Measurements from ENCODE around the gene PEAR1. TPM values are rescaled to one million over a fixed set of nuclear protein-coding genes. Genes with fewer than 3 reads are reported as not detected.
A peak's percentile ranks its signal among the peaks of the same experiment; 100 is the strongest.

PEAR1 gene
- total RNA-seq, 1 donor from 2014 or later, result 1.8 TPM

DNA sequence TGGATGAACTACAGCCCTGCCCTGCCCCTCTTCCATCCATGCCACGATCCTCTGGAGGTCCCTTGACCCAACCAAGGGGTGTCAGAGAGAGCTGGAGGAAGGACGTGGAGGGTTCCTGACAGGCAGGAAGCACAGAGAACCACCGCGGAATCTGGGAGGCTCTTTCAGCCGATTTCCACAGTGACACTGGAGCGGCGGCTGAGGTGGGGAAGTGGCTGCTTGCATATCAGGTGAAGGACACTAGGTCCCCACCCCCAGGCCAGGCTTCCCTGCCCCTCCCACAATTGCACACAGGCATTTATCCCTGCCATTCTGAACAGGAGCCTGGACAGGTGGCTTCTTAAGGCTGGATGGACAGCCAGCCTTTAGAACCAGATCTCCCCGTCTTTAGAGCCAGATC lies 44.4 kb downstream of the PEAR1 start:
- no peak overlapping the region for H3K4me3 ChIP-seq (ENCODE audit: low read depth, low read length)
- H3K27me3 ChIP-seq (ENCODE audit: control insufficient read depth, insufficient read depth, low read length), result no peaks in the 10 kb centered on the region
- DNase-seq (ENCODE audit: low read depth), result no peak
- peaks cover 22% of the 10 kb centered on the region for H3K36me3 ChIP-seq (ENCODE audit: control insufficient read depth, insufficient read depth, low read length)
- no peak for TF ChIP-seq CTCF (IDR thresholded peaks at IDR 0.05; ENCODE audit: insufficient read depth, low read length, severe bottlenecking)
- FAIRE-seq, result no peak

DNA sequence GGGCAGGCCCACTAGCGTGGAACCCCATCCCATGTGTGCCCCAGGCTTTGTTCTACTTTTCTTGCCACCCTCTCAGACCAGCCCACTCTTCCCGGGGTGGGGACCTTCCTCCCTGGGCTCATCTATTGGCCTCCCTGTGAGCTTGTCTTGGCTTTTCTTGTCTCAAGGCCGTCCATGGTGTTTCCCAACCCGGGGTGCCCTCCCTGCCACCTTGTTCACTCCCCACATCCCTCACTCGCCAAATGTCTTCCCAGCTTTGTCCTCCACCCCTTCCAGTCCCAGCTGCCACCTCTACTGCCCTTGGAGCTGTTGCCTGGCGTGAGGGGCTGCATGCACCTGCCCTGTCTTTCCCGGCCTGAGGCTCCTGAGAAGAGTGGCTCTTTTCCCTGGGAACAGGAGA lies 45.3 kb downstream of the PEAR1 start:
- peak; percentile 55 for FAIRE-seq
- peaks cover 23% of the 10 kb centered on the region for H3K36me3 ChIP-seq (ENCODE audit: control insufficient read depth, insufficient read depth, low read length)
- no peak for DNase-seq (ENCODE audit: low read depth)
- no peaks in the 10 kb centered on the region for H3K27me3 ChIP-seq (ENCODE audit: control insufficient read depth, insufficient read depth, low read length)
- no peak for TF ChIP-seq CTCF (IDR thresholded peaks at IDR 0.05; ENCODE audit: insufficient read depth, low read length, severe bottlenecking)
- no peak overlapping the region for H3K4me3 ChIP-seq (ENCODE audit: low read depth, low read length)

DNA sequence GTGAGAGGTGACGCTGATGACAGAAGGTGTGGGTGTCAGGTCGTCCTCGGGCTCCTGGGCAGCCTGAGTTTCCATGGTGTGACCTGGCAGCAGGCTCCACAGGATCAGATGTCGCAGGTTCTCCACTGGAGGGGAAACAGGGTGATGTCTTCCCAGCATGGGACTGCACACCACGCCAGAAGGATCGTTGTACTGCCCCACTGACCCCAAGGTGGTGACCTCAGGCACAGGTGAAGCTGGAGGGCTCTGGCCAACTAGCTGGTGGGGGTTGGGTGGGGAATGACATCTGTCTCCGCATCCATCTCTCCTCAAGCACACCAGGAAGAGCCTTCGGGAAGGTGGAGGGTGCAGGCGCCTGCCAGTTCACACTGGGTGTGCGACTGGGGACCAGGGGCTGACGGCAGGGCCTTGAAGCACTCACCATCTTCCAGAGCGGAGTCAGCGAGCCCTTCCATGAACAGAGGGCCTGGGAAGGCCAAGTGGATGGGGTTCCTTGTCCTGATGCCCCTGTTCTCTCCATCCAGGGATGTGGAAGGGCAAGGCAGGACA lies 46.3 kb downstream of the PEAR1 start:
- peaks cover 29% of the 10 kb centered on the region for H3K36me3 ChIP-seq (ENCODE audit: control insufficient read depth, insufficient read depth, low read length)
- no peak for TF ChIP-seq CTCF (IDR thresholded peaks at IDR 0.05; ENCODE audit: insufficient read depth, low read length, severe bottlenecking)
- DNase-seq (ENCODE audit: low read depth), result no peak
- no peak overlapping the region for H3K4me3 ChIP-seq (ENCODE audit: low read depth, low read length)
- no peaks in the 10 kb centered on the region for H3K27me3 ChIP-seq (ENCODE audit: control insufficient read depth, insufficient read depth, low read length)
- no peak for FAIRE-seq

- Histone ChIP-seq H3K27me3 (ENCODE audit: control insufficient read depth, insufficient read depth, low read length) (no peaks in the 10 kb centered on the region), H3K36me3 (ENCODE audit: control insufficient read depth, insufficient read depth, low read length) (peaks cover 34% of the 10 kb centered on the region), H3K4me3 (ENCODE audit: low read depth, low read length) (no peak overlapping the region)
- DNase-seq (ENCODE audit: low read depth) (no peak), FAIRE-seq (no peak)
- TF ChIP-seq CTCF (IDR thresholded peaks at IDR 0.05; ENCODE audit: insufficient read depth, low read length, severe bottlenecking), result no peak
These were observed 48.2 kb downstream of the PEAR1 start for GRCh38 chr1:156941675-156942074.

- Histone ChIP-seq H3K4me3 (ENCODE audit: low read depth, low read length) (no peak overlapping the region), H3K36me3 (ENCODE audit: control insufficient read depth, insufficient read depth, low read length) (peaks cover 35% of the 10 kb centered on the region), H3K27me3 (ENCODE audit: control insufficient read depth, insufficient read depth, low read length) (no peaks in the 10 kb centered on the region)
- FAIRE-seq, result peak; percentile 40
- DNase-seq (ENCODE audit: low read depth), result no peak
- no peak for TF ChIP-seq CTCF (IDR thresholded peaks at IDR 0.05; ENCODE audit: insufficient read depth, low read length, severe bottlenecking)
These were observed 48.7 kb downstream of the PEAR1 start for GRCh38 chr1:156942176-156942575.

DNA sequence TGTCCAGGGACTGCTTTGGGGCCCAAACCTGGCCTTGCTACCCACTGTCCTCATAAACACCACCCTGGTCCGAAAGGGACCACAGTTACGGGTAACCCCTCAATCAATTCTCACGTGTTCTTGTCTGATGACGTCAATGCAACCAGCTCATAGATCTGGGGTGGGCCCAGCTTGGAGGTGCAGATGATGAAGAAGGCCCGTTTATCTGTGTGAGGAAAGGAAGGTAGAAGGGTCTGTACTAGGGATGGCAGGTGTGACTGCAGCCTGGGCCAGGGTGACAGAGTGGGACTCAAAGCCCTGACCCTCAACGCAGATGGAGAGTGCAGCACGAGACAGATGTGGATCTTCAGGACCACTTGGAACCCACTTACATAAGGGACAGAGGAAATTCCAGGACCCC lies 49.1 kb downstream of the PEAR1 start:
- DNase-seq (ENCODE audit: low read depth) (no peak), FAIRE-seq (no peak)
- peaks cover 36% of the 10 kb centered on the region for H3K36me3 ChIP-seq (ENCODE audit: control insufficient read depth, insufficient read depth, low read length)

More for the DNA sequence above, 49.1 kb downstream of the PEAR1 start:
- H3K4me3 ChIP-seq (ENCODE audit: low read depth, low read length), result no peak overlapping the region
- no peaks in the 10 kb centered on the region for H3K27me3 ChIP-seq (ENCODE audit: control insufficient read depth, insufficient read depth, low read length)
- TF ChIP-seq CTCF (IDR thresholded peaks at IDR 0.05; ENCODE audit: insufficient read depth, low read length, severe bottlenecking), result no peak

Measured in bronchial epithelial cell (primary cell).